HG03457 (cell line): ENCODE measurements around the gene EWSR1.

ENCODE experiments used
- ATAC-seq: cut with Tn5 transposase; IDR thresholded peaks from one replicate; pipeline ENCODE4 v1.9.1; 2021; ENCODE audit warnings: moderate number of reproducible peaks; ENCODE audit not compliant: unreplicated experiment

Gene EWSR1

GRCh38 chr22:29315286-29316140 lies 47.4 kb downstream of the EWSR1 start, which contains the start of gene RASL10A:
Gene RASL10A, minus strand, starts transcription at chr22:29315697. Its CDS starts 451 bp downstream, at chr22:29315246.
- ATAC-seq, result no peak

GRCh38 chr22:29316141-29316828 lies 48.2 kb downstream of the EWSR1 start:
- ATAC-seq, result no peak

GRCh38 chr22:29317827-29318454 lies 49.9 kb downstream of the EWSR1 start:
- ATAC-seq, result no peak

GRCh38 chr22:29319072-29319471 lies 51.0 kb downstream of the EWSR1 start:
- no peak for ATAC-seq

- no peak for ATAC-seq
Observed at GRCh38 chr22:29320546-29320945, 52.5 kb downstream of the EWSR1 start.

- no peak for ATAC-seq
Observed at GRCh38 chr22:29323641-29324040, 55.6 kb downstream of the EWSR1 start.

- no peak for ATAC-seq
Observed at GRCh38 chr22:29325356-29325755, 57.3 kb downstream of the EWSR1 start.

GRCh38 chr22:29325785-29326315 lies 57.8 kb downstream of the EWSR1 start:
- no peak for ATAC-seq

- ATAC-seq, result no peak
Observed at GRCh38 chr22:29326481-29326880, 58.4 kb downstream of the EWSR1 start.

- no peak for ATAC-seq
Observed at GRCh38 chr22:29327089-29327764, 59.2 kb downstream of the EWSR1 start.

GRCh38 chr22:29328055-29328454 lies 60.0 kb downstream of the EWSR1 start:
- no peak for ATAC-seq

GRCh38 chr22:29328566-29329500 lies 60.8 kb downstream of the EWSR1 start:
- ATAC-seq, result no peak

GRCh38 chr22:29329581-29329980 lies 61.5 kb downstream of the EWSR1 start:
- no peak for ATAC-seq

GRCh38 chr22:29330291-29330690 lies 62.2 kb downstream of the EWSR1 start:
- no peak for ATAC-seq

- ATAC-seq, result no peak
Observed at GRCh38 chr22:29330753-29331152, 62.7 kb downstream of the EWSR1 start.

GRCh38 chr22:29331213-29331612 lies 63.1 kb downstream of the EWSR1 start:
- ATAC-seq, result no peak

- no peak for ATAC-seq
Observed at GRCh38 chr22:29331658-29332300, 63.7 kb downstream of the EWSR1 start.

GRCh38 chr22:29332886-29333496 lies 64.9 kb downstream of the EWSR1 start:
- ATAC-seq, result no peak

GRCh38 chr22:29334148-29334547 lies 66.1 kb downstream of the EWSR1 start:
- ATAC-seq, result no peak
